ENCODE measurements around the gene RNF223.

DNA sequence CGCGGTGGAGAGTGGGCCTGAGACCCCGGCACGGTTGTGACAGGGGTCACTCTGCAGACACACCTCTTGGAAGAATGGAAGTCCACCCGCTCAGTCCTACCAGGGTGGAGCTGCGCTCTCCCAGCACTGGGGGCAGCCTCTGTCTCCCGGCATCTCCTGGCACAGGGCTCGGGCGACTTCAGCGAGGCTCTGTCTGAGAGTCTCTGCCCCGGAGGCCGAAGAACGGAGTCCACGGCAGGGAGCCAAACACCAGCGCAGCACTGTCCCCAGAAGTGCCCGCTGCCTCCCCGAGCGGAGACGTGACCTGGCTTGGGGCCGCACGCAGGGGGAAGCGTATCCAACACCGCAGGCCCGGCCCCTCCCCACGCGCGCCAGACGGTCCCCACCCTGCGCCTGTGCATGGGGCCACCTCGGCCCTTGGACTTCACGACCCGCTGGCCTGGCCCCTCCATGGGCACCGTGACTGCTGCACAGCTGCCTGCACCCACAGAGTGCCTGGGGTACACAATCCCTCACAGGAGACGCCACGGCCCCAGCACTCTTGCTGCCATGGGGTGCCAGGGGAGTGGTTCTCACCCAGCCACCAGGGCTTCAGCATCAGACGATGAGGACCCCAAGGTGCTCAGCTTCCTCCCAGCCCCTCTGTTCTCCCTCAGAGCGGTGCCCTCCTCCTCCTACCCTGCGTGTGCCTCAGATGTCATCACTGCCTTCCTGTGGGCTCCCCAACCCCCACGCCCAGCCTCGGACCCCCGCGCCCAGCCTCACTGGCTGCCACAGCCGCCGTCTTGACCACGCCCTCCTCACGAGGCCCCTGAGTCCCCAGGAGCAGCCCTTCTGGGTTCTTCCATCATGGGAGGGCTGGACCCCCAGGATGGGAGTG lies 14.9 kb upstream of the RNF223 start:
- TF ChIP-seq POLR2A (IDR thresholded peaks at IDR 0.05) (no peak), CTCF (IDR thresholded peaks at IDR 0.05) (no peak)
